Activated naive CD4-positive, alpha-beta T cell treated with anti-CD3 and anti-CD28 coated beads, Interleukin-2, amount 50 U/mL, for 24 hours (primary cell): ENCODE data around the gene GPR39.

ENCODE experiments used
- H3K27ac Mint-ChIP-seq: one replicate; pipeline ENCODE4 v1.8.0; 2021; ENCODE audit warnings: mild to moderate bottlenecking, mixed read lengths
- H3K27me3 Mint-ChIP-seq: one replicate; pipeline ENCODE4 v1.8.0; 2021; ENCODE audit warnings: mixed read lengths
- H3K36me3 Mint-ChIP-seq: one replicate; pipeline ENCODE4 v1.8.0; 2021; ENCODE audit warnings: mixed read lengths
- H3K4me1 Mint-ChIP-seq: one replicate; pipeline ENCODE4 v1.8.0; 2021; ENCODE audit warnings: mixed read lengths
- H3K4me3 Mint-ChIP-seq: one replicate; pipeline ENCODE4 v1.8.0; 2021; ENCODE audit warnings: mild to moderate bottlenecking, mixed read lengths
- H3K9me3 Mint-ChIP-seq: one replicate; pipeline ENCODE4 v1.8.0; 2021; ENCODE audit warnings: mixed read lengths

The GPR39 gene

DNA sequence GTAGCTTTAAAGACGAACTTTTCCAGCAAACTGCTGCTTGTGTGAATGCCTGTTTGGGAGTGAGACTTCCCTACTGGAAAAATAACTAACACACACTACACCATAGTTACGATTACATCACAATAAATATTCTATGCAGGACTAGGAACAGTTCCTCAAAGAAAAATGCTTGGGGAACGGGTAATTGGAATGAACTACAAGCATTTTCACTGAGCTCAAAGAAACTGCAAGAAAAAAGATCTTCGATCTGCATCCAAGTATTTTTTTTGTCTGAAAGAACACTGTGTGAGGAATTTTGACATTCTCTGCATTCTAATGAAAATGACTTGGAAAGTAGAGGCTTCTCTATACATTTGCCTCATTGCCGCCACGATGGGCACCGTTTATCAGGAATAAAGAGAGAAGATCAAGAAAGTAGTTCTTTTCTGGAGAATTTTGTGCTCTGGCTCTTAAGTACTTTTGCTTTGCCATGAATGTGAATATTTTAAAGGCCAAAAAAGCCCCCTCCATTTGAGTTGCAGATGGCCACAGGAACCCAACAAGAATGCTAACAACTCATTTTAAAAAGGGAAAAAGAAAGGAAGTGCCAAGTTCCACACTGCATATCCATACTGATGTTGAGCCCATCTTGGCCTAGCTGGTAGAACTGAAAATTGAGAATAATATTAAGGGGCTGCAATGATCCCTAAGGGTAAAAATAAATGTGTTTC, 239.8 kb downstream of the GPR39 start:
- Mint-ChIP-seq H3K27me3 (peaks cover 1% of the 10 kb centered on the region), H3K4me1 (no peaks in the 10 kb centered on the region), H3K27ac (no peak overlapping the region), H3K36me3 (no peaks in the 10 kb centered on the region), H3K4me3 (no peak overlapping the region), H3K9me3 (peaks cover 8% of the 10 kb centered on the region)

DNA sequence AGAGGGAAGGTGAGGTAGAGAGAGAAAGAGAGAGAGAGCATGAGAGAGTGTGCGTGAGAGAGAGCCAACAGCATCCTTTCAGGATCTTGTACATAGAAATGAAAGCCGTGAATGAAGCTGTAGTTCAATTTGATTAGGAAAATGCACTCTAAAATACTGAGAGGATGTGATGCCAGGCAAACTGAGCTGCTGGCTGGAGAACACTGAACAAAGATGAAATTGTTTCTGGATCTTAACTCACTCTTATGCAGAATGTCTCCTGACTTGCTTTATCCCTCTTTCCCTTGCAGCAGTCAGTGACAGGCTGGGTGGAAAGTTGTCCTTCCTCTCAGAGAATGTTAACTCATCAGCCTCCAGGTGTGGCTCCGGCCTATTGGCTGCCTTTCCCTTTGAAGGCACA, 242.7 kb downstream of the GPR39 start:
- Mint-ChIP-seq H3K27me3 (peaks cover 4% of the 10 kb centered on the region), H3K9me3 (peaks cover 10% of the 10 kb centered on the region), H3K27ac (no peak overlapping the region), H3K4me3 (no peak overlapping the region), H3K4me1 (no peaks in the 10 kb centered on the region), H3K36me3 (no peaks in the 10 kb centered on the region)

DNA sequence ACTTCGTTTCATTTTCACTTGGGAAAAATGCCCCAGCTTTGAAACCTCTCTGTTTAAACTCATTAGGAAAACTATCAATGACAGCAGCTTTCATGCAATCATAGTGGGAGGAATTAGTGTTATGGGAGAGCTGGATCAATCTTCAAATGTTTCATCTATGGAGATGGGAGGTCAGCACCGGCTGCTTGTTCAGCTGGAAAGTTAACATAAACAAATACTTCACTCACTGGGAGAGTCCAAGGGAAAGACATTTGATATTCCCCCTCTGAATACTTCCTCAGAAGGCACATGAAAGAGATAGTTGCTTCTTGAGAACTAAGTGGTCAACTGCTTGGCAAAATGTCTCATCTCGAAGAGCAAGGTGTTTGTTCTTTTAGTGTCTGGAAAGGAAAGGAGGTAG, 246.1 kb downstream of the GPR39 start:
- H3K4me1 Mint-ChIP-seq = no peaks in the 10 kb centered on the region
- H3K9me3 Mint-ChIP-seq = peaks cover 8% of the 10 kb centered on the region
- H3K27ac Mint-ChIP-seq = no peak overlapping the region
- no peak overlapping the region for H3K4me3 Mint-ChIP-seq
- no peaks in the 10 kb centered on the region for H3K36me3 Mint-ChIP-seq
- H3K27me3 Mint-ChIP-seq = peaks cover 4% of the 10 kb centered on the region

DNA sequence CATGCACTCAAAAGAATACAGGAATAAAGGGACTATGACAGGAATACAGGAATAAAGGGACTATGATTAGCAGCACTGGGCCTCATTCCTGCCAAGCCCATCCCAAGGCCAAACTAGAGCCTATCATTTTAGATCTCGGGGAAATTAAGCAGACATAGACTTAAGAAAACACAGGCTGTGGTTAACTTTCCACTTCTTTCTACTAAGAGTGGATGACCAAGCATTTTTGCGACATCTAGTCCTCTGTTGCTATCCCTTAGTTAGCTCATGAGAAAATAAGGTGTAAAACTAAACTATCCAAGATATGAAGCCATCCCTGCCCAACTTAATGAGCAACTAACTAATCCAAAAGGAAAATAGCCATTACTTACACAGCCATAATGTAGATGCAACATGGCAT, 247.5 kb downstream of the GPR39 start:
- peaks cover 5% of the 10 kb centered on the region for H3K9me3 Mint-ChIP-seq
- no peak overlapping the region for H3K4me3 Mint-ChIP-seq
- H3K4me1 Mint-ChIP-seq = no peaks in the 10 kb centered on the region
- H3K36me3 Mint-ChIP-seq = no peaks in the 10 kb centered on the region
- peaks cover 9% of the 10 kb centered on the region for H3K27me3 Mint-ChIP-seq
- H3K27ac Mint-ChIP-seq = no peak overlapping the region

DNA sequence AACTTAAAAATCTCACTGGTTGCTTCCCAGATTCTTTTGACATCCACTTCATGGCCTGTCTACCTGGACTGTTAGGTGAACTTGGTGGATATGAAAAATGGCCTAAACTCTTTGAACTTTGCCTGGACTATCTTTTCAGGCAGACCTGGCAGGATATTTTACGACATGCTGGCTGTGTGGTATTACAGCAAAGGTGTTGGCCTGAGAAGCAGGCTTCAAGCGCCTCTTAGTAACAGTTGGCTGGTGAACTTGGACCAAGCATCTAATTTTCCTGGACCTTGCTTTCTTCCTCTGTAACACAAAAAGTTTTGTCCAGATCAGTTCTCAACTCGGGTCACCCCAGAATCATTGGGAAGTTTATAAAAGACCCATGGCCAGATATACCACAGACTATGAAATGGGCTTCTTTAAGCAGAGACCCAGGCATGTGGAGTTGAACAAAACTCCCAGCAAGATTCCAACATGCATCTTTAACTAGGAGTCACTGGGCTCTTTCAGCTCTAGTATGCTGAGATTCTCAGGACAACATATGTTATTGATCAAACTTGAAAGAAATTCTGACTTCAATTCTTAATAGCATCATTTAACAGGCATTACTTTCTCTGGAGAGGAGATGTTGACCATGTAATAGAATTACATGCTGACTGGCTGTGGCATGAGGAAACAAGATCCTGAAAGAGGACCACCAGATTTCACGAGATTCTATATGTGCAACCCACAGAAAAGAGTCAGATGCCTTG, 249.0 kb downstream of the GPR39 start:
- Mint-ChIP-seq H3K4me1 (no peaks in the 10 kb centered on the region), H3K27ac (no peak overlapping the region), H3K4me3 (no peak overlapping the region), H3K27me3 (peaks cover 9% of the 10 kb centered on the region), H3K9me3 (peaks cover 5% of the 10 kb centered on the region), H3K36me3 (no peaks in the 10 kb centered on the region)

DNA sequence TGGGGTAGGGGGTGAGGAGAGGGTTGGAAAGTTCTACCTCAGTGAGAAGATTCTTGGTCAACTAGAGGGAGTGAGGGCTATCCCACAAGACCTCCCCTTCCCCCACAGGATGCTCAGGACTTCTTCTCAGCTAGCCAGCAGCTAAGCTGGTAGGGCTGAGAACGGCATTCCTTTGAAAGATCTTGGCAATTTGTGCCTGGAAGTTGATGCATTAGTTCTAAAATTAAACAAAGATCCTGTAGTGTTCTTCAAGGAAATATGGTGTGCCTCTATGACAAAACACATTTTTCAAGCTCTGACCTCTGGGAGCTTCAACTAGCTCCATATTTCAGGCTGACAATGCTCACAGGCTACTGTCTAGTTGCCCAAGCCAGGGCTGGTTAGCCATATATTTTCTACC, 251.1 kb downstream of the GPR39 start:
- no peak overlapping the region for H3K4me3 Mint-ChIP-seq

DNA sequence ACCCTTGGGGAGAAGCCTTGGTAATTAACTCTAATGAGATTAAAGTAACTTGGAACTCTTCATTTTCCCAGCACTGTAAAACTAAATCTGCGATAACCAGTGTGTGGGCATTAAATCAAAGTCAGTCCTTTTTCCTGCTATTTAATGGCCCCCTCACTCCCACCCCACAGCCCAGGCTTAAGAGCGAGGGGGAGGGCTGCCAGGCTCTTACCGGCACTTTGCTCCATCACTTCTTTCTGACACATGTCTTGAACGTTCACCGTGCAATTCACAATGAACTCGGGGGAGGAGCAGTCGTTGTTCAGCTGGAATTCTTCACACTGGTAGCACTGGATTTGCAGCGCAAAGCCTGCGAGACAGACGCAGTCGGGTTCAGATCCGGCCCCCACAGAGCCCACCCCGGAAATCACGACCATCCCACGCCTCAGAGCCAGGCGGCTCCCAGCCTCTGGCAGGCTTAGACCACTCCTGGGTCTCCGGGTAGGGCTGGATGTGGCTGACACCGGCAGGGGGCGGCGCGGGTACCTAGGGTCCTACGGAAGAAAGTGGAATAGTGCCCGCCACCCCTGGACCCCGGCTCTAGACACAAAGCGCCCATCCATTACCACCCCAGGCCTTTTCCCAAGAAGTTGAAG, 251.7 kb downstream of the GPR39 start:
- no peaks in the 10 kb centered on the region for H3K9me3 Mint-ChIP-seq
- H3K4me3 Mint-ChIP-seq = no peak overlapping the region
- no peaks in the 10 kb centered on the region for H3K36me3 Mint-ChIP-seq
- no peak overlapping the region for H3K27ac Mint-ChIP-seq
- no peaks in the 10 kb centered on the region for H3K4me1 Mint-ChIP-seq
- H3K27me3 Mint-ChIP-seq = peaks cover 18% of the 10 kb centered on the region

More for the DNA sequence above, 251.1 kb downstream of the GPR39 start:
- Mint-ChIP-seq H3K9me3 (no peaks in the 10 kb centered on the region), H3K4me1 (no peaks in the 10 kb centered on the region), H3K27me3 (peaks cover 16% of the 10 kb centered on the region), H3K27ac (no peak overlapping the region), H3K36me3 (no peaks in the 10 kb centered on the region)

DNA sequence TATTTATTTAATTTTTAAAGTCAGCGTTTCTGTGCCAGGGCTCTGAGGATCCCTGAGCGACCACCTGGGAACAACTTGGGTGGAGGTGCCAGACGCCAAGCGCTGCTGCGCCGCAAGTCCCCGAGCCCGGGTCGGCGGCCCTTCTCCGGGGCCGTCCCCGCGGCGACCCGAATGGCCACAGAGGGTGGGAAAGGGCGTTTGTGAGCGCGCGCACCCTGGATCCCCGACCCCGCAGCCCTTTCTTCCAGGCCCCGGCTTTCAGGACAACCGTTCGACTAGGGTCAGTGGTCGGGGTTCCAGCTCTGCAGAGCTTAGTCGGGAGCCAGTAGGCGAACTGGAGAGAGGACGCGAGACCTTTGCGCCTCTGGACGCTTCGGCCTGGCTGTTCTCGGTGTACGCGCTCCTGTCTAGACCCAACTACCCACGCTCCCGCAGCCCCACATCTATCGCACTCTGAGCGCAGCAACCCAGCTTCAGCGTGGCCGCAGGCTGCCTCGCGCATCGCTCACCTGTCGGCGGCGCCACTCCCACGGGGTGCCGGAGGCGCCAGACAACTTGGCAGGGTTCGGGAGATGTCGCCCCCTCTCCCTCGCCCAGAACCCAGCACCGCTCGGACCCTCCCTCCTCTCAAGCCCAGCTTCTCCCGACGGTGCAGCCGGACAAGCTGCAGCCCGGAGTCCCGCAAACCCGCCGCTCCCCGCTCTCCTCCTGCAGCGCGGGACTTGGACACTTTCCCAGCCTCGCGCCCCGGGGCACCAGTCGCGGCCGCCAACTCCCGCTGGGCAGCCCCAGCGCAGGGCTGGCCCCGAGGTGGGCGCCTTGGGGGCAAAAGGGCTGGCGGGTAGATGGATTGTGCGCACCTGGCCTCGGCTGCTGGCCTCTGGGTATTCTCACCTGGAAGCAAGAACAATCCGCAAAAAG, 252.6 kb downstream of the GPR39 start:
- H3K27ac Mint-ChIP-seq = no peak overlapping the region
- H3K4me1 Mint-ChIP-seq = no peaks in the 10 kb centered on the region
- peaks cover 22% of the 10 kb centered on the region for H3K27me3 Mint-ChIP-seq
- H3K4me3 Mint-ChIP-seq = no peak overlapping the region
- H3K9me3 Mint-ChIP-seq = no peaks in the 10 kb centered on the region
- no peaks in the 10 kb centered on the region for H3K36me3 Mint-ChIP-seq

DNA sequence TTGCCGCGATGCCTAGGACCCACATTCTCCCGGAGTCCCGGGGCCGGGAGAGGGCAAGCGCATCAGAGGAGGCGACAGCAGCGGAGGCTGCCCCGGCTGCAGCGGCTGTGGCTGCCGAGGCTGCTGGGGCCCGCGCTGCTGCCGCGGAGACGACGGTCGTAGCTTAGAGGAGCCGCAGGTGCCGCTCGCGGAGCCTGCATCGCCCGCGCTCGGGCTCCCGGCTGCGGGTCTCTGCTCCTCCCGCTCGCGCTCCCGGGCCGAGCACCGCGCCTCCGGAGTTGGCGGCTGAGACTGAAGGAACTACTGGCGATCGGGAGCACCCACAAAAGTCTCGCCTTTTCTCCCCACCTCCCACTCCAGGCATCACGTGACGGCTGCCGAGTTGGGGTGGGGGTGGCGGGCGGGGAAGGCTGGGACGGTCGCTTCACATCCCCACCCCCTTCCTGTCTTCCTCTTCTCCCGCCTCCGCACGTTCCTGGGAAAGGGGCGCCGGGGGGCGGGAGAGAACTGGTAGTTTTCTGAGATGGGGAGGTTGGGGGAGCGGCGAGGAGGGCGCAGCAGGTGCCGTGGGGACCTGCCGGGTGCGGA, 253.4 kb downstream of the GPR39 start, which contains the start of gene LYPD1:
LYPD1 (minus strand) TSS at position 298 of the 588 bp plus-strand sequence; CDS start at position 25, 273 bp downstream.
- no peaks in the 10 kb centered on the region for H3K4me1 Mint-ChIP-seq
- H3K36me3 Mint-ChIP-seq = no peaks in the 10 kb centered on the region
- H3K9me3 Mint-ChIP-seq = no peaks in the 10 kb centered on the region
- H3K4me3 Mint-ChIP-seq = no peak within 1 kb of the TSS
- H3K27ac Mint-ChIP-seq = no peak within 1 kb of the TSS
- peaks cover 26% of the 10 kb centered on the region for H3K27me3 Mint-ChIP-seq

DNA sequence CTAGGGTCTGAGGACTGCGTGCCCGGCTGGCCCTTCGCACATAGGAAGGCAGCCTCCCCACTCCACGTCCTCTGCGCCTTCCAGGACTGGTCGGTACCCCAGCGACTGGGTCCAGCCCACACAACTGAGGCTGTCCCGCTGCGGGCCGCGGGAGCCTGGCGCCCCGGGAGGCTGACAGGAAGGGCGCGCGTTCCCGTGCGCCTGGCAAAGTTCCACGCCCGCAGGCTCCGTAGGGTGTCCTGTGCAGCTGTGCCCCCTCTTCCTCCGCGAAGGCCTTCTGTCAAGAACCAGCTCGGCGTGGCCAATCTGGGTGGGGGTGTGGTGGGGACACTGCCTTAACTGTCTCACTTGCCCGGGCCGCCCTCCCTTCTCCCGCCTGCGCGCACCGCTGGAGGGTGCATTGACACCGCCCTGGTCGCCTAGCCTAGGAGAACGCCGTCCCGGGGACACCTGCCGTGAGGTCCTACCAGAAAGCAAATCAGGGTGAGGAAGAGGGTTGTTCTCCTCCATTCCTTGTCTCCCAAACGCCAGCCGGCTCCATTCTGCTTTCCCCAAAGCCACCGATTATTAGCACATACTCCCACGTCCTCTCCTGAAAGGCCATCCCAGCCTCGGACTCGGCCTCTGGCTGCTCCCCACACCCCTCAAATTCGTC, 254.0 kb downstream of the GPR39 start:
- H3K4me1 Mint-ChIP-seq = no peaks in the 10 kb centered on the region
- no peaks in the 10 kb centered on the region for H3K36me3 Mint-ChIP-seq
- no peak overlapping the region for H3K27ac Mint-ChIP-seq
- H3K9me3 Mint-ChIP-seq = no peaks in the 10 kb centered on the region
- no peak overlapping the region for H3K4me3 Mint-ChIP-seq
- peaks cover 27% of the 10 kb centered on the region for H3K27me3 Mint-ChIP-seq

DNA sequence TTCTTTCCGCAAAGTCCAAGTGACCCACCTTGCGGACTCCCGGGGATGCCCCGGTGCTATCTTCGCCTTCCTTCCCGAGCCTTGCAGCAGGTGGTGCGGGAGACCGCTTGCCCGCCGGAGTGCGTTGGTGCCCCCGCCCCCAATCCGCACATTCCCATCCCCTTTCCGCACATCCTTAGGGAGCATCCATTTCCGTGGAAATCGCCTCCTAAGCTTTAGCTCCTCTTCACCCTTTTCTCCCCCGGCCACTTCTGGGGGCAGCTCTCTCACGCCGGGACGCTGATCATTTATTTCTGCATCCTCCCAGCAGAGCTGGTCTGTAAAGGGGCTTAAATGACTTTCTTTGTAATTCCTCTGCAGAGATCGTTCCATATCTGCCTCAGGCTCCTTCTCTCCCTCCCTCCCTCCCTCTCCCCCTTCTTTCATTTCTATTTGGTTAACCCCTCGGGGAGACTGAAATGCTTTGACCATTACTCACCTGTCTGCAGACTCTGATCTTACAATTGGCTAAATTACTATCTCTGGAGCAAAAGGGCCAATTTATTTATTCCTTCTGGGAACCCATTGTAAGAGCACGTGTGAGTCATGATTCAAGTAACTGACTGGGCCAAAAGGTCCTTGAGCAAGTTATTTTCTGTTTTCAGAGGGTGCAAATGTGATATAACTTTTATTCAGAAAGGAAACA, 254.7 kb downstream of the GPR39 start:
- Mint-ChIP-seq H3K9me3 (no peaks in the 10 kb centered on the region), H3K4me1 (no peaks in the 10 kb centered on the region), H3K27ac (no peak overlapping the region), H3K4me3 (no peak overlapping the region), H3K27me3 (peaks cover 27% of the 10 kb centered on the region), H3K36me3 (no peaks in the 10 kb centered on the region)

DNA sequence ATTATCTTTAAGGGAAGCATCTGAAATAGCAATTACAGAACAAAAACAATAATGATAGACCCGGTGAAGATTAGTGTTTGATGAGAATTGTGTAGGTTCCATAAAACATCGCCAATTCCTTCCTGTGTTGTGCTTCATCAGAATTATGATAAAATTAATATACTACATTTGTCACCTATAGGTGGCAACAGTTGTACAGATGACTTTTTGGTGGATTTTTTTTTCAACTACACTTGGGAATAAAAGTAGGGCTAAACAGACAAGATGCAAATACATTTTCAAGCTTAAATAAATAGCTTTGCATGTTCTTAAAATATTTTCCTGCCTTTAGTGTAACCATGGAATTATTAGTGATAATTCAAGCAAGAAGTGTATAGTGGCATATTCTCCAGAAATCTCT, 260.4 kb downstream of the GPR39 start:
- Mint-ChIP-seq H3K4me3 (no peak overlapping the region), H3K27ac (no peak overlapping the region), H3K9me3 (no peaks in the 10 kb centered on the region)

DNA sequence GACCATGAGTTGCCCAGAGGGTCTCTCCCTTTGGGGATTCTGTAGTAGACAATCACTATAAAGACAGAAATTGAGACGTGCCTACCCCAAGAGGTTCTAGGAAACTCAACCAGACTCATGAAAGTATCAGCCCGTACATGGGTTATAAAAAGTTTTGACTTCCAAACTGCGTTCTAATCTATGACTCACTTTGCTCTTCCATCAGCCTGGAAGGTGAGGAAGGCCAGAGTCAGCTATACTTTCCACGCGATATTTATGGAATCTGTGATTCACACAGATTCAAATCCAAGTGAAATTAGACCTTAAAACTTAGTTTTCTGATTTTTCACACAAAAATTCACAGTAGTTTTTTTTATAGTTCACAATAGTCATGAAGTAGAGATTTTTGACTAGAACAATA, 261.1 kb downstream of the GPR39 start:
- no peak overlapping the region for H3K27ac Mint-ChIP-seq
- H3K9me3 Mint-ChIP-seq = no peaks in the 10 kb centered on the region
- H3K4me3 Mint-ChIP-seq = no peak overlapping the region
- no peaks in the 10 kb centered on the region for H3K36me3 Mint-ChIP-seq
- no peaks in the 10 kb centered on the region for H3K4me1 Mint-ChIP-seq
- peaks cover 13% of the 10 kb centered on the region for H3K27me3 Mint-ChIP-seq

More for the DNA sequence above, 260.4 kb downstream of the GPR39 start:
- no peaks in the 10 kb centered on the region for H3K36me3 Mint-ChIP-seq
- peaks cover 13% of the 10 kb centered on the region for H3K27me3 Mint-ChIP-seq
- no peaks in the 10 kb centered on the region for H3K4me1 Mint-ChIP-seq

DNA sequence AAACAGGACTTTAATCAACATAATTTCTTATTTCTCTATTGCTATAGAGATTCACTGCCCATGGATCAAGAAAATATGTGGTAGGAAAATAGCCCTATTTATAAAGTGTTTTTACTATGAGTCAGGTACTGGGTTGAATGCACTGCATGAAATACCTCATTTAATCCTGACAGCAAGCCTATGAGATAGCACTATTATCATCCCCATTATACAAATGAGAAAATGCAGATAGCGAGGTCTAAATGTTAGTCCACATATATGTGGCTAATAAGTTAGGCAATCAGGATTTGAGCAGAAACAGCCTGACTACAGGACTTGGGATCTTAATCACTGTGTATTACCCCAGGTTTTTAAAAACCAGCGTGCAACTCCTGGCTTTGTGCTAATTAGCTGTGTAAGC, 261.9 kb downstream of the GPR39 start:
- H3K27ac Mint-ChIP-seq = no peak overlapping the region
- H3K27me3 Mint-ChIP-seq = peaks cover 10% of the 10 kb centered on the region
- H3K9me3 Mint-ChIP-seq = no peaks in the 10 kb centered on the region
- no peak overlapping the region for H3K4me3 Mint-ChIP-seq
- no peaks in the 10 kb centered on the region for H3K4me1 Mint-ChIP-seq
- H3K36me3 Mint-ChIP-seq = no peaks in the 10 kb centered on the region
